Measurements from ENCODE around the gene WDR59. TPM values are rescaled to one million over a fixed set of nuclear protein-coding genes. Genes with fewer than 3 reads are reported as not detected.

The WDR59 gene
- total and polyA plus RNA-seq, 2 experiments from 2014 or later, result 38.7 to 54.5 TPM

DNA sequence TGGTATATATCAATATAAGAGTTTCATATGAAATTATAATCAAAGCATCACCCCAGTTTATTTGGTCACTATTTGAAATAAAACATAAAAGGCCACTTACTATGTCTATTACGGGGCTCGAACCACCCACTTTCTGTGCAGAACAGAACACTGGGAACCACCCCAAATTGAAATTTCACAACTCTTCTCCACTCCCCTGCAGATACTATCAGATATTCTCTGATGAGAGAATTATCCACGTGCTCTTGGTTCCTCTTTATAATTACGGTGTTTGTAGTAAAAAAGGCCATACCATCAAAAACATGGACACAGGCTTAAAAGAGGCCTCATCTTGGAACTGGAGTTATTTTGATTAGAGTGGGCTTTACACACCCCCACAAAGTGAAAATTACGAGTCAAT is 82.8 kb downstream of the WDR59 start (continued):
- TF ChIP-seq ZNF114 (CRISPR knock-in tag; IDR thresholded peaks at IDR 0.05), result no peak
- no peak for TF ChIP-seq JUNB (IDR thresholded peaks at IDR 0.05; ENCODE audit: unreplicated experiment)
- TF ChIP-seq, protein P1, sequence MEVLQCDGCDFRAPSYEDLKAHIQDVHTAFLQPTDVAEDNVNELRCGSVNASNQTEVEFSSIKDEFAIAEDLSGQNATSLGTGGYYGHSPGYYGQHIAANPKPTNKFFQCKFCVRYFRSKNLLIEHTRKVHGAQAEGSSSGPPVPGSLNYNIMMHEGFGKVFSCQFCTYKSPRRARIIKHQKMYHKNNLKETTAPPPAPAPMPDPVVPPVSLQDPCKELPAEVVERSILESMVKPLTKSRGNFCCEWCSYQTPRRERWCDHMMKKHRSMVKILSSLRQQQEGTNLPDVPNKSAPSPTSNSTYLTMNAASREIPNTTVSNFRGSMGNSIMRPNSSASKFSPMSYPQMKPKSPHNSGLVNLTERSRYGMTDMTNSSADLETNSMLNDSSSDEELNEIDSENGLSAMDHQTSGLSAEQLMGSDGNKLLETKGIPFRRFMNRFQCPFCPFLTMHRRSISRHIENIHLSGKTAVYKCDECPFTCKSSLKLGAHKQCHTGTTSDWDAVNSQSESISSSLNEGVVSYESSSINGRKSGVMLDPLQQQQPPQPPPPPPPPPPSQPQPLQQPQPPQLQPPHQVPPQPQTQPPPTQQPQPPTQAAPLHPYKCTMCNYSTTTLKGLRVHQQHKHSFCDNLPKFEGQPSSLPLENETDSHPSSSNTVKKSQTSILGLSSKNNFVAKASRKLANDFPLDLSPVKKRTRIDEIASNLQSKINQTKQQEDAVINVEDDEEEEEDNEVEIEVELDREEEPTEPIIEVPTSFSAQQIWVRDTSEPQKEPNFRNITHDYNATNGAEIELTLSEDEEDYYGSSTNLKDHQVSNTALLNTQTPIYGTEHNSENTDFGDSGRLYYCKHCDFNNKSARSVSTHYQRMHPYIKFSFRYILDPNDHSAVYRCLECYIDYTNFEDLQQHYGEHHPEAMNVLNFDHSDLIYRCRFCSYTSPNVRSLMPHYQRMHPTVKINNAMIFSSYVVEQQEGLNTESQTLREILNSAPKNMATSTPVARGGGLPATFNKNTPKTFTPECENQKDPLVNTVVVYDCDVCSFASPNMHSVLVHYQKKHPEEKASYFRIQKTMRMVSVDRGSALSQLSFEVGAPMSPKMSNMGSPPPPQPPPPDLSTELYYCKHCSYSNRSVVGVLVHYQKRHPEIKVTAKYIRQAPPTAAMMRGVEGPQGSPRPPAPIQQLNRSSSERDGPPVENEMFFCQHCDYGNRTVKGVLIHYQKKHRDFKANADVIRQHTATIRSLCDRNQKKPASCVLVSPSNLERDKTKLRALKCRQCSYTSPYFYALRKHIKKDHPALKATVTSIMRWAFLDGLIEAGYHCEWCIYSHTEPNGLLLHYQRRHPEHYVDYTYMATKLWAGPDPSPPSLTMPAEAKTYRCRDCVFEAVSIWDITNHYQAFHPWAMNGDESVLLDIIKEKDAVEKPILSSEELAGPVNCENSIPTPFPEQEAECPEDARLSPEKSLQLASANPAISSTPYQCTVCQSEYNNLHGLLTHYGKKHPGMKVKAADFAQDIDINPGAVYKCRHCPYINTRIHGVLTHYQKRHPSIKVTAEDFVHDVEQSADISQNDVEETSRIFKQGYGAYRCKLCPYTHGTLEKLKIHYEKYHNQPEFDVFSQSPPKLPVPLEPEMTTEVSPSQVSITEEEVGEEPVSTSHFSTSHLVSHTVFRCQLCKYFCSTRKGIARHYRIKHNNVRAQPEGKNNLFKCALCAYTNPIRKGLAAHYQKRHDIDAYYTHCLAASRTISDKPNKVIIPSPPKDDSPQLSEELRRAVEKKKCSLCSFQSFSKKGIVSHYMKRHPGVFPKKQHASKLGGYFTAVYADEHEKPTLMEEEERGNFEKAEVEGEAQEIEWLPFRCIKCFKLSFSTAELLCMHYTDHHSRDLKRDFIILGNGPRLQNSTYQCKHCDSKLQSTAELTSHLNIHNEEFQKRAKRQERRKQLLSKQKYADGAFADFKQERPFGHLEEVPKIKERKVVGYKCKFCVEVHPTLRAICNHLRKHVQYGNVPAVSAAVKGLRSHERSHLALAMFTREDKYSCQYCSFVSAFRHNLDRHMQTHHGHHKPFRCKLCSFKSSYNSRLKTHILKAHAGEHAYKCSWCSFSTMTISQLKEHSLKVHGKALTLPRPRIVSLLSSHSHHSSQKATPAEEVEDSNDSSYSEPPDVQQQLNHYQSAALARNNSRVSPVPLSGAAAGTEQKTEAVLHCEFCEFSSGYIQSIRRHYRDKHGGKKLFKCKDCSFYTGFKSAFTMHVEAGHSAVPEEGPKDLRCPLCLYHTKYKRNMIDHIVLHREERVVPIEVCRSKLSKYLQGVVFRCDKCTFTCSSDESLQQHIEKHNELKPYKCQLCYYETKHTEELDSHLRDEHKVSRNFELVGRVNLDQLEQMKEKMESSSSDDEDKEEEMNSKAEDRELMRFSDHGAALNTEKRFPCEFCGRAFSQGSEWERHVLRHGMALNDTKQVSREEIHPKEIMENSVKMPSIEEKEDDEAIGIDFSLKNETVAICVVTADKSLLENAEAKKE (CRISPR knock-in tag; IDR thresholded peaks at IDR 0.05), result no peak
- no peak for TF ChIP-seq CREB1 (CRISPR knock-in tag; IDR thresholded peaks at IDR 0.05; ENCODE audit: low read depth)

DNA sequence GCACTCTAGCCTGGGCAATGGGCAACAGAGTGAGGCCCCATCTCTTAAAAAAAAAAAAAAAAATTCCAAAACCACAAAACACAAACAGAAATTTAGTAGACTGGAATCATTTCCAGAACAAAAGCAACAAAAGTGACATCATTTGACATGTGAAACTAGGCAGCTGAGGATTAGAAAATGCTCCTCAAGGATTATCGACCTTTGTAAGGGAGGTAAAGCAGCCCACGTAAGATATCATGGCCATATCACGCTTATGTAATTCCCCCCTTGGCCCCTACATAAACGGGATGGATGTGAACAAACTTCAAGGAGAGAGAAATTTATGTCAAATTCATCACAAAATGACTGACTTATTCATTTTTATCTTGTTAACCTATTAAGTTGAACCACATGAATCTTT is 83.3 kb downstream of the WDR59 start:
- Mint-ChIP-seq H3K27me3 (ENCODE audit: insufficient read depth, low read depth, poor library complexity) (no peaks in the 10 kb centered on the region), H3K4me3 (no peak overlapping the region), H3K9me3 (no peaks in the 10 kb centered on the region), H3K27ac (no peak overlapping the region), H3K4me1 (peaks cover 12% of the 10 kb centered on the region), H3K36me3 (ENCODE audit: low read depth) (peaks cover 30% of the 10 kb centered on the region; the same call in 2 of the 3 replicates)
- H3F3A ChIP-seq (replicated peaks; ENCODE audit: low read depth), result no peaks in the 10 kb centered on the region
- H2AFZ ChIP-seq, result no peak overlapping the region
- peaks cover 18% of the 10 kb centered on the region for H3K36me3 ChIP-seq (ENCODE audit: insufficient read depth)
- H4K20me1 ChIP-seq (replicated peaks; ENCODE audit: insufficient read depth), result 0 out of 2 replicates have a peak, but pooled peaks cover 8% of the 10 kb centered on the region
- H3K79me2 ChIP-seq (replicated peaks; ENCODE audit: insufficient read depth), result no peaks in the 10 kb centered on the region
- H3K4me2 ChIP-seq, result no peak overlapping the region
- H3K4me1 ChIP-seq (ENCODE audit: insufficient read depth), result peaks cover 6% of the 10 kb centered on the region; the same call in 1 of the 2 replicates
- no peak for DNase-seq (ENCODE audit: low spot score)
- no peak overlapping the region for H3K4me3 ChIP-seq
- no peak overlapping the region for H3K27ac ChIP-seq (ENCODE audit: low read depth)
- no peak for ATAC-seq
- H3K27me3 ChIP-seq (ENCODE audit: insufficient read depth), result no peaks in the 10 kb centered on the region
- no peaks in the 10 kb centered on the region for H3K9me2 ChIP-seq (ENCODE audit: insufficient read depth)
- TF ChIP-seq CREB1 (CRISPR knock-in tag; IDR thresholded peaks at IDR 0.05; ENCODE audit: low read depth) (no peak), EZH2 (IDR thresholded peaks at IDR 0.05; ENCODE audit: low read depth, unreplicated experiment) (no peak), ZNF331 (CRISPR knock-in tag; IDR thresholded peaks at IDR 0.05; ENCODE audit: low read depth) (no peak), POLR2AphosphoS5 (IDR thresholded peaks at IDR 0.05; ENCODE audit: low read depth) (no peak), ZNF114 (CRISPR knock-in tag; IDR thresholded peaks at IDR 0.05) (no peak), NANOG (IDR thresholded peaks at IDR 0.05; ENCODE audit: borderline replicate concordance) (no peak), EZH2phosphoT487 (IDR thresholded peaks at IDR 0.05; ENCODE audit: unreplicated experiment) (no peak), JUNB (IDR thresholded peaks at IDR 0.05; ENCODE audit: unreplicated experiment) (no peak)
- TF ChIP-seq, protein P2, sequence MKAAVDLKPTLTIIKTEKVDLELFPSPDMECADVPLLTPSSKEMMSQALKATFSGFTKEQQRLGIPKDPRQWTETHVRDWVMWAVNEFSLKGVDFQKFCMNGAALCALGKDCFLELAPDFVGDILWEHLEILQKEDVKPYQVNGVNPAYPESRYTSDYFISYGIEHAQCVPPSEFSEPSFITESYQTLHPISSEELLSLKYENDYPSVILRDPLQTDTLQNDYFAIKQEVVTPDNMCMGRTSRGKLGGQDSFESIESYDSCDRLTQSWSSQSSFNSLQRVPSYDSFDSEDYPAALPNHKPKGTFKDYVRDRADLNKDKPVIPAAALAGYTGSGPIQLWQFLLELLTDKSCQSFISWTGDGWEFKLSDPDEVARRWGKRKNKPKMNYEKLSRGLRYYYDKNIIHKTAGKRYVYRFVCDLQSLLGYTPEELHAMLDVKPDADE (IDR thresholded peaks at IDR 0.05), result no peak
- TF ChIP-seq, protein P3, sequence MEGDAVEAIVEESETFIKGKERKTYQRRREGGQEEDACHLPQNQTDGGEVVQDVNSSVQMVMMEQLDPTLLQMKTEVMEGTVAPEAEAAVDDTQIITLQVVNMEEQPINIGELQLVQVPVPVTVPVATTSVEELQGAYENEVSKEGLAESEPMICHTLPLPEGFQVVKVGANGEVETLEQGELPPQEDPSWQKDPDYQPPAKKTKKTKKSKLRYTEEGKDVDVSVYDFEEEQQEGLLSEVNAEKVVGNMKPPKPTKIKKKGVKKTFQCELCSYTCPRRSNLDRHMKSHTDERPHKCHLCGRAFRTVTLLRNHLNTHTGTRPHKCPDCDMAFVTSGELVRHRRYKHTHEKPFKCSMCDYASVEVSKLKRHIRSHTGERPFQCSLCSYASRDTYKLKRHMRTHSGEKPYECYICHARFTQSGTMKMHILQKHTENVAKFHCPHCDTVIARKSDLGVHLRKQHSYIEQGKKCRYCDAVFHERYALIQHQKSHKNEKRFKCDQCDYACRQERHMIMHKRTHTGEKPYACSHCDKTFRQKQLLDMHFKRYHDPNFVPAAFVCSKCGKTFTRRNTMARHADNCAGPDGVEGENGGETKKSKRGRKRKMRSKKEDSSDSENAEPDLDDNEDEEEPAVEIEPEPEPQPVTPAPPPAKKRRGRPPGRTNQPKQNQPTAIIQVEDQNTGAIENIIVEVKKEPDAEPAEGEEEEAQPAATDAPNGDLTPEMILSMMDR (conservative IDR thresholded peaks at IDR 0.05; ENCODE audit: low read depth in 2 of 2), result no peak
- TF ChIP-seq, protein P4, sequence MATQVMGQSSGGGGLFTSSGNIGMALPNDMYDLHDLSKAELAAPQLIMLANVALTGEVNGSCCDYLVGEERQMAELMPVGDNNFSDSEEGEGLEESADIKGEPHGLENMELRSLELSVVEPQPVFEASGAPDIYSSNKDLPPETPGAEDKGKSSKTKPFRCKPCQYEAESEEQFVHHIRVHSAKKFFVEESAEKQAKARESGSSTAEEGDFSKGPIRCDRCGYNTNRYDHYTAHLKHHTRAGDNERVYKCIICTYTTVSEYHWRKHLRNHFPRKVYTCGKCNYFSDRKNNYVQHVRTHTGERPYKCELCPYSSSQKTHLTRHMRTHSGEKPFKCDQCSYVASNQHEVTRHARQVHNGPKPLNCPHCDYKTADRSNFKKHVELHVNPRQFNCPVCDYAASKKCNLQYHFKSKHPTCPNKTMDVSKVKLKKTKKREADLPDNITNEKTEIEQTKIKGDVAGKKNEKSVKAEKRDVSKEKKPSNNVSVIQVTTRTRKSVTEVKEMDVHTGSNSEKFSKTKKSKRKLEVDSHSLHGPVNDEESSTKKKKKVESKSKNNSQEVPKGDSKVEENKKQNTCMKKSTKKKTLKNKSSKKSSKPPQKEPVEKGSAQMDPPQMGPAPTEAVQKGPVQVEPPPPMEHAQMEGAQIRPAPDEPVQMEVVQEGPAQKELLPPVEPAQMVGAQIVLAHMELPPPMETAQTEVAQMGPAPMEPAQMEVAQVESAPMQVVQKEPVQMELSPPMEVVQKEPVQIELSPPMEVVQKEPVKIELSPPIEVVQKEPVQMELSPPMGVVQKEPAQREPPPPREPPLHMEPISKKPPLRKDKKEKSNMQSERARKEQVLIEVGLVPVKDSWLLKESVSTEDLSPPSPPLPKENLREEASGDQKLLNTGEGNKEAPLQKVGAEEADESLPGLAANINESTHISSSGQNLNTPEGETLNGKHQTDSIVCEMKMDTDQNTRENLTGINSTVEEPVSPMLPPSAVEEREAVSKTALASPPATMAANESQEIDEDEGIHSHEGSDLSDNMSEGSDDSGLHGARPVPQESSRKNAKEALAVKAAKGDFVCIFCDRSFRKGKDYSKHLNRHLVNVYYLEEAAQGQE (IDR thresholded peaks at IDR 0.05; ENCODE audit: unreplicated experiment), result no peak
